OCI-LY3 (cell line): ENCODE data around the gene PLCB4.

Experiments used
- EZH2phosphoT487 ChIP-seq: fragments of 200-600 bp; shearing (Covaris generic); IDR thresholded peaks from 2 replicates; pipeline ENCODE4 v1.6.1; 2018; ENCODE audit warnings: antibody characterized with exemption, mixed run types, low read depth
- TF ChIP-seq, protein P1 (sequence below): fragments of 200-600, 300-600 bp; sonication (generic); IDR thresholded peaks from 2 replicates; pipeline ENCODE4 v1.5.1; 2014; ENCODE audit warnings: antibody characterized with exemption, low read length, low read depth

DNA sequence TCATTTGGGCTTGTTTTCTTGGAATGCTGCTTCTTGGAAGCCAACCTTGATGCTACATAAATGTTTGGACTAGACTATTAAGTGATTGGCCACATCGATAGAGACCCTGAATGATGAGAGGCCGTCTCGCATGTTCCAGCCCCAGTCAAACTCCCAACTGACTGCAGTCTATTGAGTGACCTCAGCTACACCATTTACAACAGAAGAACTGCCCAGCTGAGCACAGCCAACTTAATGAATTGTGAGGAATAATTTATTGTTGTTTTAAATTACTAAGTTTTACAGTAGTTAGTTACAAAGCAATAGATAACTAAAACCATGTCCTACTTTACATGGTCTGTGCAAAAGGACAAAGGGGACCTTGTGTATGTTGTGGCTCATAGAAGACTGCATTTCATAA is 63.0 kb downstream of the PLCB4 start:
- TF ChIP-seq, protein P1, sequence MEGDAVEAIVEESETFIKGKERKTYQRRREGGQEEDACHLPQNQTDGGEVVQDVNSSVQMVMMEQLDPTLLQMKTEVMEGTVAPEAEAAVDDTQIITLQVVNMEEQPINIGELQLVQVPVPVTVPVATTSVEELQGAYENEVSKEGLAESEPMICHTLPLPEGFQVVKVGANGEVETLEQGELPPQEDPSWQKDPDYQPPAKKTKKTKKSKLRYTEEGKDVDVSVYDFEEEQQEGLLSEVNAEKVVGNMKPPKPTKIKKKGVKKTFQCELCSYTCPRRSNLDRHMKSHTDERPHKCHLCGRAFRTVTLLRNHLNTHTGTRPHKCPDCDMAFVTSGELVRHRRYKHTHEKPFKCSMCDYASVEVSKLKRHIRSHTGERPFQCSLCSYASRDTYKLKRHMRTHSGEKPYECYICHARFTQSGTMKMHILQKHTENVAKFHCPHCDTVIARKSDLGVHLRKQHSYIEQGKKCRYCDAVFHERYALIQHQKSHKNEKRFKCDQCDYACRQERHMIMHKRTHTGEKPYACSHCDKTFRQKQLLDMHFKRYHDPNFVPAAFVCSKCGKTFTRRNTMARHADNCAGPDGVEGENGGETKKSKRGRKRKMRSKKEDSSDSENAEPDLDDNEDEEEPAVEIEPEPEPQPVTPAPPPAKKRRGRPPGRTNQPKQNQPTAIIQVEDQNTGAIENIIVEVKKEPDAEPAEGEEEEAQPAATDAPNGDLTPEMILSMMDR = no peak
- no peak for TF ChIP-seq EZH2phosphoT487
